ENCODE data around the gene MSRB3. TPM values are rescaled to one million over a fixed set of nuclear protein-coding genes. Genes with fewer than 3 reads are reported as not detected.

The MSRB3 gene
- total RNA-seq, 1 experiment from 2014 or later = 0.55 TPM

- Histone ChIP-seq H3K4me3 (no peak overlapping the region), H3K4me2 (no peak overlapping the region), H3K4me1 (replicated peaks; ENCODE audit: insufficient read depth) (peaks cover 14% of the 10 kb centered on the region), H3F3A (ENCODE audit: insufficient read depth, low read depth) (peaks cover 14% of the 10 kb centered on the region), H3K79me2 (ENCODE audit: low read depth) (no peaks in the 10 kb centered on the region), H3K36me3 (ENCODE audit: low read depth) (0 out of 2 replicates have a peak, but pooled peaks cover 4% of the 10 kb centered on the region), H3K27me3 (ENCODE audit: insufficient read depth, low read depth) (no peaks in the 10 kb centered on the region), H4K20me1 (ENCODE audit: insufficient read depth) (no peaks in the 10 kb centered on the region), H3K9me2 (ENCODE audit: insufficient read depth) (no peaks in the 10 kb centered on the region), H3K9me3 (ENCODE audit: insufficient read depth, low read depth) (no peaks in the 10 kb centered on the region; the same call in none of the 2 replicates), H3K27ac (no peak overlapping the region), H2AFZ (no peak overlapping the region)
- TF ChIP-seq CTCF (conservative IDR thresholded peaks at IDR 0.05) (no peak), EZH2 (IDR thresholded peaks at IDR 0.05; ENCODE audit: low read depth) (no peak)
- CTCF ChIA-PET = no interaction called here
- no peak for DNase-seq
- intact Hi-C loops (cut with micrococcal nuclease; ENCODE audit: unreplicated experiment) = no loop called here
- BruUV-seq (replicated peaks) = no TSS peak
- POLR2A ChIA-PET (ENCODE audit: unreplicated experiment) = interaction anchor here (0.6 kb wide), 3 partner anchors 13 to 40 kb away, joined by 3 to 4 read pairs (median 4); no protein-coding TSS in a partner anchor
These were observed 151.5 kb downstream of the MSRB3 start for GRCh38 chr12:65430006-65430405.

- intact Hi-C loops (cut with micrococcal nuclease; ENCODE audit: unreplicated experiment) = loop anchor here (1.0 kb wide), 1 partner anchor 447 kb away; no protein-coding TSS in a partner anchor
- H3K79me2 ChIP-seq (ENCODE audit: low read depth) = no peaks in the 10 kb centered on the region
- ChIA-PET POLR2A (ENCODE audit: unreplicated experiment) (interaction anchor here (0.6 kb wide), 2 partner anchors 17 to 39 kb away, joined by 4 read pairs; no protein-coding TSS in a partner anchor), CTCF (no interaction called here)
- H3K4me1 ChIP-seq (replicated peaks; ENCODE audit: insufficient read depth) = peaks cover 14% of the 10 kb centered on the region
- H3K4me2 ChIP-seq = peak overlapping the region; percentile 34
- H3K27me3 ChIP-seq (ENCODE audit: insufficient read depth, low read depth) = no peaks in the 10 kb centered on the region
- TF ChIP-seq CTCF (conservative IDR thresholded peaks at IDR 0.05) (no peak), EZH2 (IDR thresholded peaks at IDR 0.05; ENCODE audit: low read depth) (no peak)
- H4K20me1 ChIP-seq (ENCODE audit: insufficient read depth) = no peaks in the 10 kb centered on the region
- H3K9me2 ChIP-seq (ENCODE audit: insufficient read depth) = no peaks in the 10 kb centered on the region
- no peaks in the 10 kb centered on the region; the same call in none of the 2 replicates for H3K9me3 ChIP-seq (ENCODE audit: insufficient read depth, low read depth)
- H2AFZ ChIP-seq = no peak overlapping the region
- DNase-seq = peak; percentile 7 to 78
- no TSS peak for BruUV-seq (replicated peaks)
- no peak overlapping the region for H3K4me3 ChIP-seq
- H3F3A ChIP-seq (ENCODE audit: insufficient read depth, low read depth) = peaks cover 14% of the 10 kb centered on the region
- H3K27ac ChIP-seq = peak overlapping the region; percentile 41
- 0 out of 2 replicates have a peak, but pooled peaks cover 4% of the 10 kb centered on the region for H3K36me3 ChIP-seq (ENCODE audit: low read depth)
These were observed 152.3 kb downstream of the MSRB3 start for GRCh38 chr12:65430571-65431306.

- no peak for TF ChIP-seq CTCF (conservative IDR thresholded peaks at IDR 0.05)
- DNase-seq = no peak
- H4K20me1 ChIP-seq (ENCODE audit: insufficient read depth) = no peaks in the 10 kb centered on the region
- BruUV-seq (replicated peaks) = no TSS peak
- H3K27me3 ChIP-seq (ENCODE audit: insufficient read depth, low read depth) = no peaks in the 10 kb centered on the region
- no peak overlapping the region for H3K4me3 ChIP-seq
- POLR2A ChIA-PET (ENCODE audit: unreplicated experiment) = interaction anchor here (0.5 to 0.7 kb wide), 4 partner anchors 41 to 684 kb away, joined by 3 to 9 read pairs (median 4); no protein-coding TSS in a partner anchor
- H3K9me3 ChIP-seq (ENCODE audit: insufficient read depth, low read depth) = no peaks in the 10 kb centered on the region; the same call in none of the 2 replicates
- peaks cover 14% of the 10 kb centered on the region for H3F3A ChIP-seq (ENCODE audit: insufficient read depth, low read depth)
- CTCF ChIA-PET = interaction anchor here (0.5 to 0.7 kb wide), 3 partner anchors 127 to 1167 kb away, joined by 3 to 4 read pairs (median 3); no protein-coding TSS in a partner anchor
- no peaks in the 10 kb centered on the region for H3K9me2 ChIP-seq (ENCODE audit: insufficient read depth)
- H3K4me2 ChIP-seq = no peak overlapping the region
- intact Hi-C loops (cut with micrococcal nuclease; ENCODE audit: unreplicated experiment) = no loop called here
- no peak overlapping the region for H3K27ac ChIP-seq
- no peaks in the 10 kb centered on the region for H3K79me2 ChIP-seq (ENCODE audit: low read depth)
- 0 out of 2 replicates have a peak, but pooled peaks cover 4% of the 10 kb centered on the region for H3K36me3 ChIP-seq (ENCODE audit: low read depth)
- peaks cover 14% of the 10 kb centered on the region for H3K4me1 ChIP-seq (replicated peaks; ENCODE audit: insufficient read depth)
- no peak overlapping the region for H2AFZ ChIP-seq
These were observed 153.6 kb downstream of the MSRB3 start for GRCh38 chr12:65432114-65432513.
